DMS53 (cell line): ENCODE results near the gene ASPG.

Experiments used
- DNase-seq: peaks from one replicate; lab custom pipeline; 2025; lab: John Stamatoyannopoulos, UW

ASPG gene

DNA sequence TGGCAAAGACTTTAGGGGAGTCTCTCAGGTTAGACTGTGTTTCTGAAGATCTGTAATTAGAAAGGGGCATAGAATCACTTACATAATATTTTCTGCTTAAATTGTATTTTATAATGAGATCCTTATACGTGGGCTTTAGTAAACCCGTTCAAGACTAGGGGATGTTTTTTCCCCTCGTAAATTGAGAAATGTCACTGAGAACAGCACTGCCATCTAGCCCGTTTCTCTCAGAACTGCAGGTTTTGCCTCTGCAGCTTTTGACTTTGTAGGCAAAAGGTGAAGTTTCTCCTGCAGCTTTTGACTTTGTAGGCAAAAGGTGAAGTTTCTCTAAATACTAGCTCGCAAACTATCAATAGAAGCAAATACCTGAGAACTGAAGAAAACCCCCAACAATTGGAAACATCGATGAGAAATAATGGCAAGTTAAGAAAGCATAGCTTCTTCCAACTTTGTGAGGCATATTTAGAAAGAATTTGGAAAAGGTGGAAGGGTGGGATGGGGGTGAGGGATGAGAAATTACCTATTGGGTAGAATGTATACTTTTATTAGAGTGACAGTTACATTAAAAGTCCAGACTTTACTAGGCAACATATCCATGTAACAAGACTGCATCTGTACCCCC is 9.9 kb upstream of the ASPG start:
- DNase-seq: no peak

DNA sequence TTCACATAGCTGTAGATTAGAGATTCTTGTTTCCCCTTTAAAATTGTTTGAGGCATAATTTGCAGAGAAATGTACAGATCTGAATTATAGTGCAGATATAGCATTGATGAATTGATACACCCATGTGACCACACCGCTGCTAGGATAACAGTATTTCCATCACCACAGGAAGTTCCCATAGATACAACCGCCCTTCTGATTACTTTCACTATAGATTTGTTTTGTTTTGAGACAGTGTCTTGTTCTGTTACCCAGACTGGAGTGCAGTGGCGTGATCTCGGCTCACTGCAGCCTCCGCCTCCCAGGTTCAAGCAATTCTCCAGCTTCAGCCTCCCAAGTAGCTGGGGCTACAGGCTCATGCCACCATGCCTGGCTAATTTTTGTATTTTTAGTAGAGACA is 8.8 kb upstream of the ASPG start:
- no peak for DNase-seq

DNA sequence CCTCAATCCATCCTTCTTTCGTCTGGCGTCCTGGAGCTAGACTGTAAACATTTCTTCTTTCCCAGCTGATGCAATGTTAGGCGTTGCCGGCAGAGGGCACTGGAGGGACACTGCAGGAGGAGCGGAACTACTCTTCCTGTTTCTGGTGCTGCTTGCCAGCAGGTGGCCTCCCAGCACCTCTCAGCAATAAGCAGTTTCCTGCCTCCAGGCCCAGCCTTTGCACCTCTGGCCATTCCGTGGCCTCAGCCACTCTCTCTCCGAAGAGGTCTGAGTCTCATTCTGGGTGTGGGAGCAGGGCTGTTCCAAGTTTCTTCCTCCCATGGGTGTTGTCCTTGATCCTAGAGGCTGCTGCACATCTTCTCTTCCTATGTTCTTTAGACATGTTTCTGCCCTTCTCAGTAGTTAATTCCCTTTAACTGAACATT is 7.5 kb upstream of the ASPG start:
- peak; percentile 90 for DNase-seq

DNA sequence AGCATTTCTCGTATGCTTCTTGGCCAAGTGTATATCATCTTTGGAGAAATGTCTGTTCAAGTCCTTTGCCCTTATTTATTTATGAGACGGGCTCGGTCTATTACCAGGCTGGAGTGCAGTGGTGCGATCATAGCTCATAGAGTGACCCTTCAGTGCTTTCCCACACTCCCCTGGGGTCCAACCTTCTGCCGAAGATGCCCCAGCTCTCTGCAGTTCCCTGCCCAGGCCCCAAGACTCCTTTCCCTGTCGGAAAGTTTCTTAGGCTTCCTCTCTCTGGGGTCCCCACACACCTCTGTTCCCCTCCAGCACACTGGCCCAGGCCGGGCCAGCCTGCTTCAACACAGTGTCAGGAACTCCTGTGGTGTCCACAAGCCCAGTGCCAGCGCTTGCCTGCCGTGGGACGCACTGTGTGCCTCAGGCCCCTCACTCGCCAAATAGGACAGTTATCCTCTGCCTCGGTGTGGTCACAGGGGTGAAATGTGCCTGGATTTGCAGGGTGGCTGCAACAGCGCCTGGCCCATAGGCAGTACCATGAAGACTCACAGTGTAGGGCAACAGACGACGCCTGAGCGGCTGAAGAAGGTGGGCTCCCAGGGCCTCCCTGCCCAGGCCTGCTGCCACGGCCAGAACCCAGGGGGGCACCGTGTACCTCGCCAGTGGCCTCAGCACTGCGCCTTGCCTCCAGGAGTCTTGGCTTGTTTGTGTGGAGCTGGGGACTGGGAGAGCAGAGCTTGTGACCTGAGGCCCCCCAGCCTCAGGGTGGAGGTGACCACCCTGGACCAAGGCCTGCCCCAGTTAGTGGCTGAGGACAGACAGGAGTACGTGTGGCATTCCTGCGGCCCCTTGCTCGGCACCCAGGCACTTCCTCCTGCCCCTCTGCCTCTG is 4.9 kb upstream of the ASPG start:
- DNase-seq: no peak

DNA sequence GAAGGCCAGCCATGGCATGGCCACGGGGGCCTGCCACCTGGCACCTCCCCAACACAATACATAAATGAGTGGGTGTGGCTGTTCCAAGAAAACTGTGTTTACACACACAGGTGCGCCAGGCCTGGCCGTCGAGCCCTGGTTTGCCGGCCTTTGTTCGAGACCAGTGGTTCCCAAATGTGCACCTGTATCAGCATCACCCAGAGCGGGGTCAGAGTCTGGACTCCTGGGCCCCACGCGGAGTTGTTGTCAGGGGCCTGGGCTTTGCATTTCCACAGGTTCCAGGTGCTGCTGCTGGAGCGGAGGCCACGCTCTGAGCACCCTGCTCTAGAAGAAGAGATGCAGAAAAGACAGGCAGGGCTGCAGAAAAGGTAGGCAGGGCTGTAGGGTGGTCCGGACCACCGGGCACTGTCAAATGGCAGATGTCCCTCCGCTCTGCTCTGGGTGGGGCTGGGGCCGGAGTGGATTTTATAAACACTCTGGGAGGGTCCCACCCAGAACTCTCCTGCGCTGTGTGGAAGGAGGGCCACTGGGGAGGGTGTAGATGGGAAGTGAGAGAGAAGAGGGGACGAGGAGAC is 4.2 kb upstream of the ASPG start:
- no peak for DNase-seq

DNA sequence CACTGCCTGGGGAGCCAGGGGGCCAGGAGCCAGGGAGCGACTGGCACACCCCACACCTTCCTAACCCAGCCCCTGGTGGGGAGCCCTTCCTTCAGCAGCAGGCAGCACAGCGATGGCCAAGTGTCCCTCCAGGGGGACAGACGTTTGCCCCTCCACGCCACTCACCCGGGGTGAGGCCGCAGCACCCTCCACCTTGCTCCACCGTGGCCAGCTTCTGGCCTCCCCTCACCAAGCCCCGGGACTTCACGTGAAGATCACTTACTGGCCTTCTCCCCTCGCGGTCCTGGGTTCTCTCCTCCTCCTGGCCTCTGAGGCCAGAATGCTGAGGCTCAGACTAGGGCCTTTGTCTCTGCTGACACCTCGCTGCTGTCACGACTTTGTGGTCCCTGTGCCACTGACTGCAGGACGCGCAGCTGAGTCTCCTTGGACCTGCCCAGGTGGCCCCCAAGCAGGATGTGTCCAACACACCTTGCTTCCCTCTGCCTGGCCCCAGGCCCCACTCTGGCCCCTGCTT is 3.5 kb upstream of the ASPG start:
- no peak for DNase-seq

DNA sequence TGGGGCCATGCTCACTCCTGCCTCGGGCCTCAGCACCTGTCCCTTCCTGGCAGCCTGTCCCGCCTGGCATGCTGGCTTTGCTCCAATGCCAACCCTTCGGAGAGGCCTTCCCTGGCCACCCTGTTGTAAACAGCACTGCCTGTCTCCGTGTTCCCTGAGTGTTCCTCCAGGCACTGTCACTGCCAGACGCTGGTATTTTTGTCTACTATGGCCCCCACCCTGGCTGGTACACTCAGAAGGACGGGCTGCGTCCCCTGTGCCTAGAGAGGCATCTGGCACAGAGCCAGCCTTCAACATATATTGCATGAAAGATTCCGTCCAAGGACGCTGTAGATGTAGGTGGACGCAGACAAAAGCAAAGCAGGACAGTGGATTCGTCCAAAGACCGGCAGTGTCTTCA is 2.7 kb upstream of the ASPG start:
- DNase-seq: no peak

DNA sequence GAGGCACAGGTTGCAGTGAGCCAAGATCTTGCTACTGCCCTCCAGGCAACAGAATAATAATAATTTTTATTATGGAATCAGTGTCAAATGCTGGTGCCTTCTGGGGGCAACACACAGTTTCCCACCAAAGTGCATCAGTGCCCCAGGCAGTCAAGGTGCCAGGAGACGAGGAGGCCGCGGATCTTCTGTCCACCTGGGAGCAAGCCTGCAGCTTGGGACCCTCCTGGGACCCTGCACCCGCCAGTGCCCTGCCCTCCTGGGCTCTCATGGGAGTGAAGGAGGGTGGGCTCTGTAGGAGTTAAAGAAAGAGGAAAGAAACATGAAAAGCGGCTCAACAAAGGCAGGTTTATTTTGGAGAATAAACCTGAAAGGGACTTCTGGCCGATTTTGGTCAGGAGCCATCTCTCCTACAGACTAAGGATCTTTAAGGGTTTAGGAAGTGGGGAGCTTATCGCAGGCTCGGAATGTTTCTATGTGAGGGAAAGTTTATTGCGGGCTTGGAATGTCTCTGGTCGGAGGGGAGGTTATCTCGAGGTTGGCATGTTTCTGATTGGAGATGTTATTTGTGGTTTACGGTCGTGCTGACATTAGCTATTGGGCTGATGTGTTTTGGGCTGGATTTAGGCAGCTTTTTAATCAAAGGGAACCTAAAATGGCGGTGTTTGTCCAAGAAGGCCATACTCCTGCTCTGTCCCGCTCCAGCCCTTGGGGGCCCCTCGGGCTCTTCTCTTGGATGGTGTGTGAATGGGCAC is 1.1 kb upstream of the ASPG start:
- no peak for DNase-seq

DNA sequence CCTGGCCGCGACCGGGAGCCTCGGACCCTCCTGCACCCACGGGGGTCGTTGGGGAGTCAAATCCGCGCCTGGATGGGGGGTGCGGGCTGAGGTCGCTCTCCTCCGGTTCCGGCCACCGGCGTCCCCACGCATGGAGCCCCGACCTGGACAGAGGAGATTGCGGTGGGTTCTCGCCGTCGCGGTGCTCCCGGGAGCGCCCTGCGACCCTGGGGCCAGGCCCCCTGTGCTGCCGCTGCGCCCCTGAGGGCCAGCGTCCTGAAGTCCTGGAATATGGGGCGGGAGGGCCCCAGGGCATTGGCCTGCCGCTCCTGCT is 345 bp downstream of the ASPG start:
- DNase-seq: no peak

DNA sequence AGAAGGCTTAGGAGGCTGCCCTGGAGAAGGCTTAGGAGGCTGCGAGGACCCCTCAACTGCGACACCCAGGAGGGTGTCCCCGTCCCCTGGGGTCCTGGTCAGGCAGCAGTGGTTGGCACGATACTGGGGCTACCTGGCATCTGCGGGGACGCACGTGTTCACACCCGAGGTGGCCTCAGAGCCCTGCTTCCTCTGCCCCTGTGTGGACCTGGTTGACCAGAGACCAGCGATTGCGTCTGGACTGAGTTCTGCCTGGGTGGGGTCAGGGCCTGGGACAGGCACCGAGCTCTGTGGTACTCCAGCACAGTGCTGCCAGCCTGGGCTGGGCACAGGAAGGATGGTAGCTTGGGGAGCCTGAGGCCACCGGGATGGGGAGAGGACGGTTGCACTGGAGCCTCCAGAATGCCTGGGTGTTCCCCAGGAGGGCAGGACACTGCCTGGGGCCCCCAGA is 735 bp downstream of the ASPG start:
- DNase-seq: no peak

DNA sequence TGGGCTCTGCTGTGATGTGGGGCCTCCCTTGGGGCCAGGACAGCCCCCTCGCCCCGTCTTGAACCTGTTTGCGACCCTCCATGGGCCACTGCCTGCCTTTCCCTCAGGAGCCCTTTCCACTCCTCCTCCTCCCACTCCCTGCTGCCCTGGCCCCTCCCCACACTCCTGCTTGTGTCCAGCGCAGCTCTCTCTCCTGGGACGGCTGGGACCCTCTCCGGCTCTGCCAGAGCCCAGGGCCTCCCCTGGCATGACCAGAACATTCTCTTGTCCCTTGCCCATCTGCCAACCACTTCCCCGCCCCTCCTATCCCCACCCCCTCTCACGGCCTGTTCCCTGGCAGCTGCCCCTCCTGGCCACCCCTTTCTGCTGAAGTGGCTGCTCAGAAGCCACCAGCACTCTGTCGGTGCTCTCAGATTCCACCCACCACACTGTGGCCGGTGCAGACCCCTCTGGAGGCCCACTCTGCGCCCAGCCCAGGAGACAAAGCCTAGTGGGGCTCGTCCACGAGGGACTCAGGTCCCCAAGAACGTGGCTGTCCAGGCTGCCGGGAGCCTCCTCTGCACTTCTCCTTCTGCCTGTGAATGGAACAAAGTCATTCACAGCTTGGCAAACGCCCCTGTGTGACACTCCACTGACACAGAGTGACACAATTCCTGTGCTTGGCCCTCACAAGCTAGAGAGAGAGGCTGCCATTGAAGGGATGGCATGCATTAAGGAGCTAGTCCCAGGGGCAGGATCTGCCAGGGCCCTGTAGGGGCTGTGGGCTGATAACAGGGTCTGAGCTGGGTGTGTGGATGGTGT is 1.4 kb downstream of the ASPG start:
- no peak for DNase-seq

DNA sequence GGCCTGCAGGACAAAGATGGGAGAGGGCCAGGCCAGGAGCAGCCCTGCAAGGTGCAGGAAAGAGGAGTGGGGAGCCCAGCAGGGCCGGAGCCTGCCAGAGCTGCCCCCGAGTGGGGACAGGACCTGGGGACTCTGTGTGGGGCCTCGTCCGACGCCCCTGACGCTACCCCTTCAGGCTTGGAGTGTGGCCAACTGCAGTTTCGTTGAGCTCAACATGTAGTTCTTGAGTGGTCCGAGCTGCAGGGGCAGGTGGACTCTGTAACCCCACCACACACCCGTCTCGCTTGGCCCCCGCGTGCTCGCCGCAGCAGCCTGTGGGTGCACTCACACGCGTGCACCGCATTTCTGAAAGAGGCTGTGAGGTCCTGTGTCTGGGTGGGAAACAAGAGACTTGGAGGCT is 2.0 kb downstream of the ASPG start:
- no peak for DNase-seq

DNA sequence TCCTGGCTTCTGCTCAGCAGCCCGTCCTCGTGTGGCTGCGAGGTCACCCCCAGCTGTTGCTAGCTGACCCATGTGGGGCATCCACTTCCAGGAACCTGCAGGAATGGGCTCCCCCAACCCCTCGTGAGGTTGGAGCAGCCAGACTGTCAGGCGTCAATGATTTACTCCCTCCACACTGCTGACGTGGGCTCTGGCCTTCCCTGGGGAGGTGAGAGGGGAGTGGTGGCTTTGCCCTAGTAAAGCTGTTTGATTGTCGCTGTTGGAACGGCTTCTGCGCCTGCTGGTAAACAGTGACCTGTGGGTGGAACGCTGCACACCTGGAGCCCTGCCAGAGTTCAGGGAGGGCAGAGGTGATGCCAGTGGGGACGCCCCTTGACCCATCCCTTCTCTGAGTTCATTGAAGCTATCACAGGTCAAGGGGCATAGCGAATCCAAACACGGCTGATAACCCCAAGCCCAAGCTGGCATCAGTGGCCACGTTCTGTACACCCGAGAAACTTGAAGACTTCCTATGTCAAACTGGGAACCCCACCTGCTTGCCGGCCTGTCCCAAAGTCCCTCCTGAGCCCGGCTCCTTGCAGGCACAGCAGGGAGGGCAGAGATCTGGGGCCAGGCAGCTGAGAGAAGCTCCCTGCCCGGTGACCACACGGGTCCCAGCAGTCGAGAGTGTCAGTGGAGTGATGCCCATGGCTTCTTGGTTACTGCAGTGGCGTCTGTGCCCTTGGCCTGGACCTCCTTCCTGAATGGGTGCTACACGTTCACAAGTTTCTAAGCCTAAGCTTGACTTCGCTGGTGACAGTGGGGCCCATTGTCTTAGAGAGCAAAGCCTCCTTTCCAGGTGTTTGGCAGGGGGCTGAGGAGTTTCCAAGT is 2.7 kb downstream of the ASPG start:
- DNase-seq: no peak

DNA sequence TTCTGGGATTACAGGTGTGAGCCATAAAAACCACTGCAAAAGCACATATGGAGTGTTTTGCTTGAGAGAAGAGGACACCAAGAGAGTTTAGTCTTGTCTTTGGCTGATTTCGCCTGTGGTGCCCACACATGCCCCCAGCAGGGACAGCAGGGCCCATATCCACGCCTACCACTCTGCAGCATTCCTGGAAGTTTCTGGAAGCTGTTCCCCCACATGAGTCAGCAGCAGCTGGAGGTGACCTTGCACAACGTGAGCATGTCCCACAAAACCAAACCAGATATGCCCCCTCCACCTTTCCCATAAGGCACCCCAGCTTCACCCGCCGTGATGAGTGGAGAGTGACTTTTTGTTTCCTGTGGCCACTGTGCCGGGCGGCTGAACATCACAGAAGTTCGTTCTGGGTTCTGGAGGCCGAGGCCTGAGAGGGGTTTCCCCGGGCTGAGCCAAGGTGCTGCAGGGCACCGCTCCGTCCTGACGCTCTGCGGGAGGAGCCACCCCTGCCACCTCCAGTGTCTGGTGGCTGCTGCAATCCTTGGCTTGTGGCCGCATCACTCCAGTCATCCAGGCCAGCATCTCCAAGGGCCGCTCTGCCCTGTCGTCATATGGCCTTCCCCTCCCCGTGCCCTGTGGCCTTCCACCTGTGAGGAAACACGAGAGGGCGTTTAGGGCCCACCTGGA is 4.7 kb downstream of the ASPG start:
- no peak for DNase-seq

DNA sequence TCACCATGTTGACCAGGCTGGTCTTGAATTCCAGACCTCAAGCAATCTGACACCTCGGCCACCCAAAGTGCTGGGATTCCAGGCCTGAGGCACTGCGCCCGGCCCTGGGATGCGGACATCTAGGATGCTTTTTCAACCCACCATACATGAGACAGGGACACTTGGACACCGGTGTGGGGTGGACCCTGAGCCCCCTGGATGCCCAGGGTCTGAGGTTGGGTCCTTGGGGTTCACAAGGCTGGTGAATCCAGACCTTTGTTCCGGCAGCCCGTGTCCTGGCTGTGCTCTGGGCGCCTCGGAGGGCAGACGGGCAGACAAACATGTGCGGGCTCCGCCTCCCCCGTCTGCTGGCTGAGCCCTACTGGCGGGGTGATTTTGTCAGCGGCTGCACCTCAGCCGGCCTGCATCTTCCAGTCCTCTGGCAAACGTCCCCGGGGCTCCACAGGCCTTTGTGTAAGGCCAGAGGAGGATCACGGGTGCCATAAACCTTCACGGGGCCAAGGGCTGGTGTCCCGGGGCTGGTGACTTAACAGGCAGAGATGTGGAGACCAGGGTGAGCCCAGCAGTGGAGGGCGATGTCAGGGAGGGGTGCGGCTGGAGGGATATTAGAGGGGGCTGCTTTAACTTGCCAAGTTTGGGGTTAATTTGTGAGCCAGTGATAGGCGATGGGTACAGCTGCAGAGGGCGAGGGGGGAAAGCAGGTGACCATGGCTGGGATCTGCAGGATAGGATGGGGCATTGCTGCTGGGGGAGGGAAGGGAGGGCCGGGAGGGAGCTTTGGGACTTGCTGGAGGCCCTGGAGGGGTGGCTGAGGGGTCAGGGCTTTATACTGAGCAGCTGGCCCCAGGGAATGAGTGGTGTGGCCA is 5.8 kb downstream of the ASPG start:
- DNase-seq: no peak

DNA sequence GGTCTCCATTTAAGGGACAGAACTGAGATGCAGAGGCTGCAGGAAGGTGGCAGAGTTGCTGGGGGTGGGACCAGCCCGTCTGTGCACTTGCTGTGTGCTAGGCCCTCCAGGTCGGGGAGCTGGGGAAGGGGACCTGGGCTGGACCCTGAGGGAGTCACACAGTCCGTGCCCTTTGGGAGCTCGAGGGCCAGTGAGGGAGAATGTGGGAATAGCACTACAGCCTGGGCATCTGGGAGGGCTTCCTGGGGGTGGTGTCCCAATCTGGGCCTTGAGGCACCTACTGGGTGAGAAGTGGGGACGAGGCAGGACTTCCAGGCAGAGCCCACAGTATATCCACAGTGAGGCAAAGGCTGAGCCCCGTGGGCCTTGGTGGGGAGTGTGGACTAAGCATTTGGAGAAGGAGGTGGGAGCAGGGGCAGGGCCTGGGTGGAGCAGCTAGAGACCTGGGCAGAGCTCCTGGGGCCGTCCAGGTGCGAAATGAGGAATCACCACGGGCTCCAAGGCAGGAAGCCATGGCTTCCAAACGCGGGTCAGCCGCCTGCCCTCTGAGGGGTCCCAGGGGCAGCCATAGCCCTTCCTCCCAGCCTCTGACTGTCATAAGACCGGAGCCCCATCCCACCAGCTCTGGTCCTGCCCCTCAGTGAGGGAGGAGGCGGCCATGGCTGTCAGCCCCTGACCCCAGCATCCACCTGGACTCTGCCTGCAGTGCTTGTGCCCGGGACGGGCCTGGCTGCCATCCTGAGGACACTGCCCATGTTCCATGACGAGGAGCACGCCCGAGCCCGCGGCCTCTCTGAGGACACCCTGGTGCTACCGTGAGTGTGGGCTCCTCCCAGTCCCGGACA is 6.6 kb downstream of the ASPG start:
- no peak for DNase-seq

DNA sequence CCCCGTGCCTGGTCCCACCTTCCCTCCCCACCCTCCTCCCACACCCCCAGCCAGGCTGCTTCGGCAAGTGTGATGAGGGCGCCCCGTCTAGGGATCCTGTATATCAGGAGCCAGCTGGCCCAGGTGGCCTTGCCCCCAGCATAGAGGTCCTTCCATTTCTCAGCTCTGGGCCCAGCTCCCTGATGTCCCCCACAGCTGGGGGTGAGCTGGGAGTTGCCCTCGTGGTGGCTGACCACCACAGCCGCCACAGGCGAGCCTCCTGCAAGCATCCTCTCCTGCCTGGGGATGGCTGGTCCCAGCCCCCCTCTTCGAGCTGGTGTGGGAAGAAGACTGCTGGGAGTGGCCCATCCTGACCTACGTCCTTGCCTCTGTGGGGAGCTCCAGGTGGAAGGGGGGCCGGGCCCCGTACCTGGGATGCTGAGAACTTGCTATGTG is 7.4 kb downstream of the ASPG start:
- DNase-seq: no peak
